K562 (cell line): ENCODE results near the gene FCAMR. TPM values are rescaled to one million over a fixed set of nuclear protein-coding genes. Genes with fewer than 3 reads are reported as not detected.
A peak's percentile ranks its signal among the peaks of the same experiment; 100 is the strongest.

Source experiments
- ATAC-seq: fragments of 200-7000 bp; cut with Tn5 transposase; 3 replicates; pipeline ENCODE4 v1.9.1; 2020; ENCODE audit warnings: moderate library complexity
- BruUV-seq: library from RNA; stranded (reverse); fragments of 400-500 nt; replicated peaks from 2 replicates; lab custom pipeline; 2021; lab: Mats Ljungman, UMichigan
- CTCF ChIA-PET: fragments of 300-600 bp; formaldehyde crosslinking; extraction: SDS; loops from one replicate; lab custom pipeline; 2021; ENCODE audit warnings: low intra/inter-chr PET ratio; lab: Yijun Ruan, JAX
- POLR2A ChIA-PET: fragments of 300-600, 350-650 bp; sonication (Branson Sonifier 250); formaldehyde crosslinking; extraction: SDS; loops from one replicate; lab custom pipeline; 2021; ENCODE audit warnings: antibody characterized with exemption, inconsistent platforms; lab: Yijun Ruan, JAX
- DNase-seq, 4 experiments: peaks; one replicate each; pipeline versions ENCODE4 v3.0.0 to v3.0.0-alpha.2; 2011 to 2018; ENCODE audit warnings: low spot score in 3 of 4, mixed read lengths in 3 of 4; ENCODE audit errors: extremely low read depth in 1 of 4
- FAIRE-seq: peaks from 2 replicates; lab custom pipeline; 2011; peaks lifted over from hg19 to GRCh38; lab: Jason Lieb, UNC
- H2AFZ ChIP-seq: 2 replicates; pipeline ENCODE4 v1.6.0; 2011; ENCODE audit warnings: low read depth, low read length, control low read depth, inconsistent platforms
- H3K27ac ChIP-seq: fragments of 200-600 bp; 3 replicates; pipeline ENCODE4 v1.8.0; 2011; ENCODE audit warnings: low read depth, mild to moderate bottlenecking, control low read depth, inconsistent platforms, low read length, moderate library complexity, mixed read lengths; ENCODE audit errors: extremely low read depth
- H3K27me3 ChIP-seq, 2 experiments: fragments of 300-600 bp in 1 of 2; 2 replicates in 1 of 2; 3 replicates in 1 of 2; pipeline versions ENCODE4 v1.6.0 to v1.8.0; 2011; ENCODE audit warnings: inconsistent platforms in 2 of 2, low read length in 2 of 2, mild to moderate bottlenecking in 1 of 2, mixed read lengths in 1 of 2, moderate library complexity in 1 of 2; ENCODE audit not compliant: control insufficient read depth in 2 of 2, insufficient read depth in 2 of 2
- H3K36me3 ChIP-seq: fragments of 300-600 bp; 3 replicates; pipeline ENCODE4 v1.8.0; 2011; ENCODE audit warnings: mild to moderate bottlenecking, low read length, inconsistent platforms; ENCODE audit not compliant: control insufficient read depth, insufficient read depth
- H3K4me1 ChIP-seq, 2 experiments: fragments of 200-600 bp in 1 of 2; replicated peaks in 1 of 2; 2 replicates in 1 of 2; 3 replicates in 1 of 2; pipeline versions ENCODE4 v1.5.1 to v1.8.0; 2011; ENCODE audit warnings: inconsistent platforms in 2 of 2, low read length in 2 of 2, mild to moderate bottlenecking in 1 of 2, mixed read lengths in 1 of 2, moderate library complexity in 1 of 2; ENCODE audit not compliant: control insufficient read depth in 2 of 2, insufficient read depth in 2 of 2
- H3K4me2 ChIP-seq: 2 replicates; pipeline ENCODE4 v1.6.1; 2011; ENCODE audit warnings: low read length, control low read depth, inconsistent platforms, mixed read lengths; ENCODE audit not compliant: insufficient read depth
- H3K4me3 ChIP-seq: fragments of 200-600 bp; sonication (generic), shearing (Covaris generic); 2 replicates; pipeline ENCODE4 v1.5.1; 2016; ENCODE audit warnings: control low read depth, inconsistent platforms
- H3K79me2 ChIP-seq: fragments of 200-600 bp; 3 replicates; pipeline ENCODE4 v1.8.0; 2011; ENCODE audit warnings: low read length, inconsistent platforms; ENCODE audit not compliant: control insufficient read depth, insufficient read depth
- H3K9ac ChIP-seq, 2 experiments: 2 replicates each; pipeline versions ENCODE4 v1.6.0 to v1.6.1; 2011; ENCODE audit warnings: low read depth in 2 of 2, low read length in 2 of 2, control low read depth in 1 of 2, inconsistent platforms in 1 of 2, mild to moderate bottlenecking in 1 of 2, mixed read lengths in 1 of 2; ENCODE audit not compliant: insufficient read depth in 1 of 2
- H3K9me1 ChIP-seq: one replicate; pipeline ENCODE4 v1.6.0; 2011; ENCODE audit warnings: inconsistent platforms, mild to moderate bottlenecking, low read length, moderate library complexity; ENCODE audit not compliant: control insufficient read depth, insufficient read depth
- H3K9me3 ChIP-seq: replicated peaks from 2 replicates; pipeline ENCODE4 v1.5.1; 2011; ENCODE audit warnings: low read depth, low read length, inconsistent platforms; ENCODE audit not compliant: control insufficient read depth, insufficient read depth
- H4K20me1 ChIP-seq: replicated peaks from 2 replicates; pipeline ENCODE4 v1.6.1; 2011; ENCODE audit warnings: low read length, inconsistent platforms, mixed read lengths; ENCODE audit not compliant: control insufficient read depth, insufficient read depth
- C11orf30 ChIP-seq: fragments of 450-650 bp; IDR thresholded peaks from 2 replicates; pipeline ENCODE4 v1.6.1; 2016; ENCODE audit warnings: low read depth, mild to moderate bottlenecking
- CBFA2T2 ChIP-seq: fragments of 450-650 bp; conservative IDR thresholded peaks from 2 replicates; pipeline ENCODE4 v1.6.1; 2017; ENCODE audit warnings: mild to moderate bottlenecking
- CBFA2T3 ChIP-seq: fragments of 450-650 bp; IDR thresholded peaks from 2 replicates; pipeline ENCODE4 v1.6.1; 2017
- ELK3 ChIP-seq: fragments of 450-650 bp; formaldehyde crosslinking; IDR thresholded peaks from 2 replicates; pipeline ENCODE4 v1.4.0; 2020; ENCODE audit warnings: mild to moderate bottlenecking
- ESRRA ChIP-seq: fragments of 450-650 bp; IDR thresholded peaks from 2 replicates; pipeline ENCODE4 v1.6.1; 2014; ENCODE audit warnings: low read depth, mild to moderate bottlenecking, moderate library complexity, borderline replicate concordance
- FOXA1 ChIP-seq: fragments of 450-650 bp; IDR thresholded peaks from 2 replicates; pipeline ENCODE4 v1.6.1; 2016; ENCODE audit warnings: mild to moderate bottlenecking, borderline replicate concordance
- HDAC2 ChIP-seq: fragments of 450-650 bp; IDR thresholded peaks from 2 replicates; pipeline ENCODE4 v1.6.1; 2016; ENCODE audit warnings: mild to moderate bottlenecking
- HDAC8 ChIP-seq: fragments of 450-650 bp; IDR thresholded peaks from 2 replicates; pipeline ENCODE4 v1.6.1; 2016; ENCODE audit warnings: mild to moderate bottlenecking, missing genetic modification characterization, moderate library complexity, missing compliant biosample characterization
- KDM1A ChIP-seq, 2 experiments: fragments of 450-650 bp; IDR thresholded peaks; 2 replicates each; pipeline ENCODE4 v1.6.1; 2016; ENCODE audit warnings: mild to moderate bottlenecking in 2 of 2
- KLF16 ChIP-seq: IDR thresholded peaks from 2 replicates; pipeline ENCODE4 v1.6.1; 2016; ENCODE audit warnings: antibody characterized with exemption
- NONO ChIP-seq, 2 experiments: fragments of 200-400 bp in 1 of 2; fragments of 450-650 bp in 1 of 2; formaldehyde crosslinking in 1 of 2; IDR thresholded peaks; 2 replicates each; pipeline ENCODE4 v1.6.1; 2017; ENCODE audit warnings: low read depth in 2 of 2, mild to moderate bottlenecking in 2 of 2, moderate library complexity in 2 of 2, low read length in 1 of 2
- RCOR1 ChIP-seq, 2 experiments: IDR thresholded peaks; 2 replicates each; pipeline ENCODE4 v1.6.1; 2012; ENCODE audit warnings: low read depth in 2 of 2, low read length in 2 of 2, borderline replicate concordance in 1 of 2, improper control_type of control experiment in 1 of 2
- SPI1 ChIP-seq: IDR thresholded peaks from 2 replicates; pipeline ENCODE4 v1.6.1; 2011; ENCODE audit warnings: low read depth, low read length, control low read depth, borderline replicate concordance
- TAL1 ChIP-seq: fragments of 450-650 bp; IDR thresholded peaks from 2 replicates; pipeline ENCODE4 v1.6.1; 2016; ENCODE audit warnings: mild to moderate bottlenecking
- TEAD4 ChIP-seq, 2 experiments: sonication (generic) in 1 of 2; formaldehyde crosslinking in 1 of 2; IDR thresholded peaks; 2 replicates each; pipeline versions ENCODE4 v1.6.1 to v1.8.0; 2012 to 2022; ENCODE audit warnings: borderline replicate concordance in 1 of 2, inconsistent platforms in 1 of 2, low read length in 1 of 2, mild to moderate bottlenecking in 1 of 2, missing genetic modification reagents in 1 of 2
- ZNF124 ChIP-seq: sonication (generic); formaldehyde crosslinking; IDR thresholded peaks from 2 replicates; pipeline ENCODE4 v1.8.1; 2022; ENCODE audit warnings: missing genetic modification reagents
- ZNF212 ChIP-seq: fragments of 450-650 bp; formaldehyde crosslinking; IDR thresholded peaks from 2 replicates; pipeline ENCODE4 v1.4.0; 2020; ENCODE audit warnings: mild to moderate bottlenecking
- ZNF316 ChIP-seq: fragments of 450-650 bp; IDR thresholded peaks from 2 replicates; pipeline ENCODE4 v1.6.1; 2016
- ZNF644 ChIP-seq: fragments of 200-800 bp; sonication (Bioruptor generic); IDR thresholded peaks from 2 replicates; pipeline ENCODE4 v1.6.1; 2016; ENCODE audit warnings: low read depth, missing genetic modification characterization, missing compliant biosample characterization
- WGBS: fragments of 100-300 bp; shearing (Covaris generic); methylation state at CpG from one replicate; pipeline ENCODE4 v1.1.6; 2016; ENCODE audit warnings: low coverage, mixed read lengths; ENCODE audit not compliant: insufficient coverage; ENCODE audit errors: missing lambda C conversion rate; 5-methylcytosine and 5-hydroxymethylcytosine counted together
- in situ Hi-C: fragments of 300-500 bp; cut with MboI; formaldehyde crosslinking; loops from 4 replicates; pipeline ENCODE4 v1.15.0; 2018; ENCODE audit warnings: inconsistent platforms, mixed read lengths
- intact Hi-C: fragments of 100-400 bp; cut with micrococcal nuclease; formaldehyde crosslinking; loops from 2 replicates; pipeline ENCODE4 v1.14.2; 2022
- polyA plus RNA-seq, 8 experiments: library from polyadenylated mRNA; depleted of rRNA in 4 of 8; stranded (reverse) in 5 of 8; unstranded in 3 of 8; fragments of >200 nt; fragmentation: Nextera tagmentation in 2 of 8; fragmentation: Illumina TruSeq in 1 of 8; extraction: Ambion mirVana in 2 of 8; extraction: Trizol in 1 of 8; gene quantifications; 2 replicates each; pipeline versions ENCODE4 v1.2.1 to v1.2.3, GENCODE V29; 2011 to 2014; ENCODE audit warnings: inconsistent platforms in 1 of 8, missing spikeins in 1 of 8
- total RNA-seq, 7 experiments: library from RNA; depleted of rRNA in 6 of 7; stranded (reverse); fragments of >200 nt in 6 of 7; fragmentation: Illumina TruSeq in 2 of 7; extraction: Trizol in 2 of 7; gene quantifications; 2 replicates each; pipeline versions ENCODE4 v1.2.1 to v1.2.3, GENCODE V29; 2011 to 2021; ENCODE audit warnings: low replicate concordance in 1 of 7

FCAMR gene
- total and polyA plus RNA-seq, 9 of the 15 experiments (the other 6 are each of a cell fraction or from before 2014, with no cell fraction given): not detected

- FAIRE-seq (no peak), ATAC-seq (peak; percentile 17; the same call in 2 of the 3 replicates), DNase-seq (no peak)
- Histone ChIP-seq H3K9ac (no peak overlapping the region), H3K27me3 (peaks cover 12 to 21% of the 10 kb centered on the region in 2 experiments; a peak in 4 of 5 replicates), H3K4me2 (no peak overlapping the region), H2AFZ (no peak overlapping the region), H3K27ac (no peak overlapping the region), H3K79me2 (no peaks in the 10 kb centered on the region), H3K9me3 (no peaks in the 10 kb centered on the region), H4K20me1 (no peaks in the 10 kb centered on the region), H3K4me3 (no peak overlapping the region), H3K36me3 (no peaks in the 10 kb centered on the region), H3K9me1 (no peaks in the 10 kb centered on the region), H3K4me1 (no peaks in the 10 kb centered on the region; a peak in 1 of 5 replicates)
- in situ Hi-C loops: no loop called here
- CTCF ChIA-PET: no interaction called here
- BruUV-seq: no TSS peak
- WGBS: 1% methylated on average over 5 of the region's 5 CpGs
- POLR2A ChIA-PET: interaction anchor here (0.6 to 1.4 kb wide), 4 partner anchors 9 to 837 kb away, joined by 3 to 5 read pairs (median 3); no protein-coding TSS in a partner anchor
- intact Hi-C loops: no loop called here
- TF ChIP-seq TAL1 (no peak), NONO (IDR thresholded peaks at IDR 0.05; ENCODE audit: low read depth in 2 of 2, low read length in 1 of 2) (no peak), ZNF124 (CRISPR knock-in tag) (no peak), ZNF644 (tag) (no peak), ZNF212 (no peak), HDAC8 (no peak), RCOR1 (IDR thresholded peaks at IDR 0.05; ENCODE audit: borderline replicate concordance in 1 of 2, low read depth in 2 of 2, low read length in 2 of 2) (peak; percentile 67 to 81; a peak in 3 of 4 replicates), FOXA1 (no peak), CBFA2T3 (peak; percentile 51; the same call in 1 of the 2 replicates), ESRRA (0 out of 2 replicates have a peak, but pooled peaks have one; percentile 30), C11orf30 (peak; percentile 78), ELK3 (CRISPR knock-in tag) (no peak), SPI1 (peak; percentile 35; the same call in 1 of the 2 replicates), CBFA2T2 (0 out of 2 replicates have a peak, but pooled peaks have one; percentile 10), HDAC2 (0 out of 2 replicates have a peak, but pooled peaks have one; percentile 23), TEAD4 (IDR thresholded peaks at IDR 0.05; ENCODE audit: low read length) (peak; percentile 16; the same call in 1 of the 2 replicates), TEAD4 (CRISPR knock-in tag; IDR thresholded peaks at IDR 0.05; ENCODE audit: borderline replicate concordance) (no peak), ZNF316 (peak; percentile 83), KDM1A (IDR thresholded peaks at IDR 0.05) (peak; percentile 67 to 70; a peak in 3 of 4 replicates), KLF16 (no peak)
These were observed 1.2 kb downstream of the FCAMR start for GRCh38 chr1:206969090-206969489.
